Vagina (tissue), 2 donors: ENCODE results near the gene PHLDB1.

Source experiments
- CTCF ChIP-seq, 3 experiments: fragments of 450-650 bp in 2 of 3; fragments of 200-600 bp in 1 of 3; sonication (generic) in 1 of 3; IDR thresholded peaks; one replicate each; pipeline ENCODE4 v1.5.1; 2017 to 2019; ENCODE audit warnings: antibody characterized with exemption in 3 of 3, mild to moderate bottlenecking in 2 of 3, moderate library complexity in 2 of 3
- POLR2AphosphoS5 ChIP-seq, 2 donors: sonication (generic); formaldehyde crosslinking; IDR thresholded peaks; one replicate each; pipeline ENCODE4 v1.9.0; 2017; ENCODE audit warnings: antibody characterized with exemption in 2 of 2, mild to moderate bottlenecking in 2 of 2, low read depth in 1 of 2; ENCODE audit not compliant: insufficient read depth in 1 of 2

GRCh38 chr11:118621071-118621783 lies 13.8 kb downstream of the PHLDB1 start:
- TF ChIP-seq CTCF (IDR thresholded peaks at IDR 0.05) (no peak), POLR2AphosphoS5 (IDR thresholded peaks at IDR 0.05; ENCODE audit: insufficient read depth in 1 of 2, low read depth in 1 of 2) (peak in 1 of 2 donors; percentile 40)
